ENCODE data around the gene B4GALNT4. TPM values are rescaled to one million over a fixed set of nuclear protein-coding genes. Genes with fewer than 3 reads are reported as not detected.
"Not testable (repeated sequence)": the region's sequence is repeated elsewhere in the genome, so short reads cannot be mapped to it uniquely, and the experiment has no call there.

Gene B4GALNT4
- total RNA-seq, 1 experiment from 2014 or later: 3.0 TPM

DNA sequence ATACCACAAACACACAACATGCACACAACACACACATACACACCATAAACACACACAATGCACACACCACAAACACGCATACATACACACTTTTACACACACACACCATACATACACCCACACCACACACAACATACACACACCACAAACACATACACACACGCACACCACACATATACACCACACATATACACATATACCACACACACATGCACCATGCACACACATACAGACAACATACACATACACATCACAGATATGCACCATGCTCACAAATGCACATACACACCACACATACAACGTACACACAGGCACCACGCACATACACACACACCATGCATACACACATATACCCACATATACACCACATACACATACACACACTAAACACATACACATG, 11.7 kb upstream of the B4GALNT4 start:
- no peak for DNase-seq (ENCODE audit: low read depth)

- DNase-seq (ENCODE audit: low read depth): no peak
Measured at GRCh38 chr11:358129-358800, 11.0 kb upstream of the B4GALNT4 start.

GRCh38 chr11:359181-359714, 10.1 kb upstream of the B4GALNT4 start:
- DNase-seq (ENCODE audit: low read depth): no peak

GRCh38 chr11:360326-361280, 8.7 kb upstream of the B4GALNT4 start:
- no peak for DNase-seq (ENCODE audit: low read depth)

DNA sequence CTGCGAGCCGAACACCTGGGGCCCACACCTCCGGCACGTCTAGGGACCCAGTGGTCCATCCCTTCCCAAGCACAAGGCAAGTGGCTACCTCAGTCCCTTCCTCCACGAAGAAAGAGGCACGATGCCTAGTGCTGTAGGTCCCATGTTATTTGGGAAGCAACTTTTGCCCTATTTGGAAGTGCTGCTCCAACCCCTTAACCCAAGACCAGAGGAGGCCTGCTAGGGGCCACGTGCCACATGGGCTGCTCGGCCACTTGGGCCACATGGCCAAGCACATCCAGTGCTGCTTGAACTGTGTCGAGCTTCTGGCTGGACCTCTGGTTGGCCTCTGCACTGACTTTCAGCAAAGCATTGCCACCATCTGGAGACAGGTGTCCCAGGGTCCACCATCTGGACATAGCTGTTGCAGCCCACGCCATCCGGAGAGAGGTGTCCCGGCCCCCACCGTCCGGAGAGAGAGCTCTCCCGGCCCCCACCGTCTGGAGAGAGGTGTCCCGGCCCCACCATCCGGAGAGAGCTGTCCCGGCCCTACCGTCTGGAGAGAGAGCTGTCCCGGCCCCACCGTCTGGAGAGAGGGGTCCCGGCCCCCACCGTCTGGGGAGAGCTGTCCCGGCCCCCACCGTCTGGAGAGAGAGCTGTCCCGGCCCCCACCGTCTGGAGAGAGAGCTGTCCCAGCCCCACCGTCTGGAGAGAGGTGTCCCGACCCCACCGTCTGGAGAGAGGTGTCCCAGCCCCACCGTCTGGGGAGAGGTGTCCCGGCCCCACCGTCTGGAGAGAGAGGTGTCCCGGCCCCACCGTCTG, 6.5 kb upstream of the B4GALNT4 start:
- no peak for DNase-seq (ENCODE audit: low read depth)

DNA sequence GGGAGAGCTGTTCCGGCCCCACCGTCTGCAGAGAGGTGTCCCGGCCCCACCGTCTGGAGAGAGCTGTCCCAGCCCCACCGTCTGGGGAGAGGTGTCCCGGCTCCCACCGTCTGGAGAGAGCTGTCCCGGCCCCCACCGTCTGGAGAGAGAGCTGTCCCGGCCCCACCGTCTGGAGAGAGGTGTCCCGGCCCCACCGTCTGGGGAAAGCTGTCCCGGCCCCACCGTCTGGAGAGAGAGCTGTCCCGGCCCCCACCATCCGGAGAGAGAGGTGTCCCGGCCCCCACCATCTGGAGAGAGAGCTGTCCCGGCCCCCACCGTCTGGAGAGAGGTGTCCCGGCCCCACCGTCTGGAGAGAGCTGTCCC, 5.9 kb upstream of the B4GALNT4 start:
- not testable (repeated sequence) for DNase-seq (ENCODE audit: low read depth)

GRCh38 chr11:363948-364761, 5.1 kb upstream of the B4GALNT4 start:
- peak; percentile 55 for DNase-seq (ENCODE audit: low read depth)

DNA sequence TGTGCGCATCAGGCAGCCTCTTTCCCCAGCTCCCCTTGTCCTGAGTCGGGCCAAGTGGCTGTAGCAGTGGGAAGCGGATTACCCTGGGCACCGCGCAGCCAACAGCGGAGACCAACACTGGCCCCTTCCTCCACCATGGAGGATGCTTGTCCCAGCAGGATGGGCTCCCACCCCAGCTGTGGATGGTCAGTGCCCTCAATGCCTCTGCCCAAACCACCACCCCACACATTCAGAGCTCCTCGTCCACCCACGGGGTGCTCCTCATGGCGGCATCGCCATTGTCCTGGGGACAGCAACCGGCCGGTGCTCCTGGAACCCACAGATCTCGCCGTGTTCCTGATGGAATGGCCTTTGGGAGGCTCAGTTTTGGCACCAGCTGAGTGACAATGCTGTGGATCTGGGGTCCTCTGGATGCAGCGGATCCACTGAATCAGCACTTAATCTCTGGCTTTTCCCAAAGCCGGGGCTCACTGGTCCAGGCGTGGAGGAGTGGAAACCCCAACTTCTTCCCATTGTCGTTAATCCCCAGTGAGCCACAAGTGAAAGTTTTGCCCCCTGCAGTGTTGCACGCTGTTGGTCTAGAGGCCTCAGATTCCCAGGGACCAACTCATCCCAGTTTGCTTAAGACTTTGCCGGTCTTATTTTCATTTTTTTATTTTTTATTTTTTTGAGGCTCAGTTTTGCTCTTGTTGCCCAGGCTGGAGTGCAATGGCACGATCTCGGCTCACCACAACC, 4.1 kb upstream of the B4GALNT4 start:
- DNase-seq (ENCODE audit: low read depth): no peak

DNA sequence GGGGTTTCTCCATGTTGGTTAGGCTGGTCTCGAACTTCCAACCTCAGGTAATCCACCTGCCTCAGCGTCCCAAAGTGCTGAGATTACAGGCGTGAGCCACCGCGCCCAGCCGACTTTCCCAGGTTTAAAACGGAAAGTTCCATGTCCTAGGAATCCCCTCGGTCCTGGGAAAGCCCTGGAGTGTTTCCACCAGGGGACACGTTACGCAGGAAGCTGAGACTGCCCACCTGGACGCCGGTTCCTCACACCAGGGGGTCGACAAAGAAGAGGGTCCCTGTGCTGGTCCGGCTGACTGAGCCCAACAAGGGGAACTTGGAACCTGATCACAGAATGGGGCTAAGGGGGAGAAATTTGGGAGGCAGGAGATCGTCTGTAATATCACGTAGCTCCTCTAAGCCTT, 3.5 kb upstream of the B4GALNT4 start:
- DNase-seq (ENCODE audit: low read depth): no peak

DNA sequence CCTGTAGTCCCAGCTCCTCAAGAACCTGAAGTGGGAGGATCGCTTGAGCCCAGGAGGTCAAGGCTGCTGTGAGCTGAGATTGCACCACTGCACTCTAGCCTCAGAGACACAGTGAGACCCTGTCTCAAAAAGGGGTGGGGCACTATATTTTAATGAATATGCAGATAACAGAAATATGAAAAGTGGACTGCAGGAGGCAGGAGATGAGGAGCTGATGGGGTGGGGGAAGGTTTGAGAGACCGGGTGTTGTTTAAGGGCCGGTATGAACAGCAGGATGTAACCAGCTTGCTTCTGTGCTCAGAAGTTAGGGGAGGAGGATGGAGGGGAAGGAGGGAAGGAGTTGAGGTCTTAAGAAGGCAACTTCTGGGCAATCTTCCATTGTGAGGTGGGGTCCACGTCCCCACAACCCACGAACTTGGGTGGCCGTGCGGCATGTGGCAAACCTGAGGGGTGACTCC, 1.3 kb upstream of the B4GALNT4 start:
- DNase-seq (ENCODE audit: low read depth): no peak

DNA sequence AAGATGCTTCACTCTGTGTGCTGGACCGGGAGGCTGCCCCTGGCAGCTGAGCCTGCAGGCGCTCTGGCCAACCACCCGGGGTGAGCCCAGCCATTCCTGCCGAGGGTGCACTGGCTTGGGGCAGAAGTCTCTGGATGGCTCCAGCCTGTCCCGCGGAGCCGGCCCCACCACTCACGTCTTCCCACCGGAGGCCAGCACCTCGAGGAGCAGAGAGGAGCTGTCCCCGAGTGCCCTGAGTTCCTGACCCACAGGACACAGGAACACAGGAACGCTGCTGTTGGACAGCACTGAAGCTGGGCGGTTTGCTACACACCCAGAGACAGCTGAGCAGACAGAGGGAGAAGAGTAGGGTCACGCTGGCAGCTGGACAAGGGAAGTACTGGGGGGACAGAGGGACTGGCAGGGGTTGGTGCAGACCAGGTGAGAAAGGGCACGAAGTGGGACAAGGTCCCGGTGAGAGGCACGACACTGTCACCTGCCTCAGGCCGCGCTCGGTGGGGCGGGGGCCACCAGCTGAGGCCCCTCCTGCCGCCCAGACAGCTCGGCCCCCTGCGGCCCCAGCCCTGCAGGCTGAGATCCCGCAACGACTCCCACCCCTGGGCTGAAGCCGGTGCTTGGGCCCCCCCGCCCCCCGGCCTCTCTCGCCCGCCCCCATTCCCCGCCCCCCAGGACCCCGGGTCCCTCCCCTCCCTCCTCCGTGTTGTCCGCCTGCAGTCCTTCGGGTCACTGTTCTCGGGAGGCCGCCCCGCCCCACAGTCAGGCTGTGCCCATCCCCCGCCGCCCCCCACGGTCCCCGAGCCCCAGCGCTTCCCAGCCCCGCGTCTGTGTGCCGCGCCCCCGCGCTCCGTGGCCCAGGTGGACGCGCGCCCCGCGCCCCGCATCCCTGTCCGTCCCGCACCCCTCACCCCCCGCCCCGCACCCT, 624 bp upstream of the B4GALNT4 start:
- peak; percentile 17 for DNase-seq (ENCODE audit: low read depth)

GRCh38 chr11:370070-370941, 1.0 kb downstream of the B4GALNT4 start:
- no peak for DNase-seq (ENCODE audit: low read depth)

DNA sequence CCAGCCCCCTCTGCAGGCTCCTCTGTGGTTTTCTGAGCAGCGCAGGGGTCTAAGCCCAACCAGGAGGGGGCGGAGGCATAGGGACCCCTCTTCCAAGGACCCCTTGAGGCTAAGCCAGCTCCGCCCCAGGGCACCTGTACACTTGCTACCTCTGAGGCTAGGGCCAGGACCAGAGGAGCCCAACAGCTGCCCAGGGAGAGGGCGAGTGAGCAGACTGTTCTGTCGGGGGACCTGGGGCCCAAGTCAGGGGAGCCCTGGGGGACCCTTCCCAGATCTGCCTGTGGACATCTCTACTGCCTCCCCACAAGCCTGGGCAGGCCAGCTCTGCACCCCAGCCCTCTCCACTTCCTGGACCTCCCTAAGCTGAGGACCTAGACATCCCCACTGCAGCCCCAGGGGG, 1.8 kb downstream of the B4GALNT4 start:
- no peak for DNase-seq (ENCODE audit: low read depth)

DNA sequence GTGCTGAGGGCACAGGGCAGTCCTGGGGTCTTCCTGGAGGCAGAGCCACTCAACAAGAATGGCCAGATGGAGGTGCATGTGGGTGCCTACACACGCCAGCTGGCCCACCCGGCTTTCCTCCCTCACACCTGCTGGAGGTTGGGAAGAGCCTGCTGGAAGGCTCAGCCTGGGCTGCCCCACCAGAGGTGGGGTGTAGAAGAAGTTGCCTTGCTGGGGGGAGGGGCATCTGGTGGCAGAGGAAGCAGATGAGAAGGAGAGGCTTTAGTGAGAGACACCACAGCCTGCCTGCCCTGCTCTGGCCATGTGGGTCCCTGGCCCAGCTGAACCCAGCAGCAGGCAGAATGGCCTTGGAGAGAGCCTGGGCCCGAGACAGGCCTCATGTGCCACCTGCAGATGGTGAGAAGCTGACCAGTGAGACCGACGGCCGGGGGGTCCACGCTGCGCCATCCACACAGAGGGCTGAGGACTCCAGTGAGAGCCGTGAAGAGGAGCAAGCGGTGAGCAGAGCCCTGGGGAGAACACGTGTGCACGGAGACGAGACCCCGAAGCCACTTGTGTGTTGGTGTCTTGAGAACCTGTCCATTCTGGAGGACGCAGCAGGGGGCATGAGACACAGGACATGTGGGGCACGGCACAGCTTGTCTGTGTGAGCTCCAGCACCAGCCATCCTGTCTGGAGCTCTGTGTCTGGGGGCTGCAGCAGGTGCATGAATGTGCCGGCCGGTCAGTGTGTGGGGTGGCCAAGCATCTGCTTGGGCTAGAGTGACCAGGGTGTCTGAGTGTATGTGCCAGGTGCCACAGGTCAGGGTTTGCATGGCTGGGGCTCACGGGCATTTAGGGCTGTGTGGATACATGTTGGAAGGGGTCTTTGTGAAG, 2.7 kb downstream of the B4GALNT4 start:
- DNase-seq (ENCODE audit: low read depth): no peak

DNA sequence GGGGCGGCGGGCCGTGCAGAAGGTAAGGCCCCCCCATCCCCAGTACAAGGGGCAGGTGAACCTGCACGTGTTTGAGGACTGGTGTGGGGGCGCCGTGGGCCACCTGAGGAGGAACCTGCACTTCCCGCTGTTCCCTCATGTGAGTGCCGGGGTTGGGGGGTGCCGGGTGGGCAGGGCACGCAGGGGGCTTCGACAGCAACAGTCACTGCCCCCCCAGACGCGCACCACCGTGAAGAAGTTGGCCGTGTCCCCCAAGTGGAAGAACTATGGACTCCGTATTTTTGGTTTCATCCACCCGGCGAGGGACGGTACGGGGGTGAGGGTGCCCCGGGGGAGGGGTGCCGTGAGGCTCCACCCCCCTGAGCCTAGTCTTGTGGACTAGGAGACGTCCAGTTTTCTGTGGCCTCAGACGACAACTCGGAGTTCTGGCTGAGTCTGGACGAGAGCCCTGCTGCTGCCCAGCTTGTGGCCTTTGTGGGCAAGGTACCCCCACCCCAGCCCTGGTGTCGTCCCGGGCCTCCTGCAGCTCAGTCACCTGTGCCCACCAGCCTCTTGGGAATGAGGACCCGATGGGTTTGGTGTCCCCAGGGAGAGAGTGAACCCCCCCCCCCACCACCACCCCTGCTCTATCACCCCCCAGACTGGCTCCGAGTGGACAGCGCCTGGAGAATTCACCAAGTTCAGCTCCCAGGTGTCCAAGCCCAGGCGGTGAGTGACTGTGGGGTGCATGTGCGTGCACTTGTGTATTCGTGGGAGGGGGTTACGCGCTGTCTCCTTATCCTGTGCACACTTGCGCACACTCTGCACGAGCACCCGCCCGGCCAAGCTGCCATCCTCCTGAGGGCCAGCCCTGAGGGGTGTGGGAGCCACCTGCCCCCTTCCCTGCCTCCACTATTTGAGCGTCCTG, 3.8 kb downstream of the B4GALNT4 start:
- no peak for DNase-seq (ENCODE audit: low read depth)

Measured in Daoy (cell line).